Endothelial cell of umbilical vein (primary cell): ENCODE measurements around the gene ANO1. TPM values are rescaled to one million over a fixed set of nuclear protein-coding genes. Genes with fewer than 3 reads are reported as not detected.

ENCODE experiments used
- BruUV-seq: library from RNA; stranded (reverse); fragments of 400-500 nt; replicated peaks from 2 replicates; lab custom pipeline; 2021; lab: Mats Ljungman, UMichigan
- CTCF ChIA-PET: fragments of 300-600, 350-600 bp; sonication (Branson Sonifier 250); formaldehyde crosslinking; loops from one replicate; lab custom pipeline; 2021; ENCODE audit warnings: antibody characterized with exemption, inconsistent platforms; lab: Charles Lee
- POLR2A ChIA-PET: fragments of 300-600, 350-600 bp; sonication (Branson Sonifier 250); formaldehyde crosslinking; loops from one replicate; lab custom pipeline; 2021; ENCODE audit warnings: antibody characterized with exemption, inconsistent platforms; lab: Charles Lee
- DNase-seq: peaks from one replicate; pipeline ENCODE4 v3.0.0-alpha.2; 2011; ENCODE audit warnings: low read depth, low spot score
- FAIRE-seq: peaks from 2 replicates; lab custom pipeline; 2011; peaks lifted over from hg19 to GRCh38; lab: Jason Lieb, UNC
- H2AFZ ChIP-seq: 2 replicates; pipeline ENCODE4 v1.6.0; 2012; ENCODE audit warnings: low read depth, low read length, control low read depth, inconsistent platforms
- H3K27ac ChIP-seq: 2 replicates; pipeline ENCODE4 v1.5.1; 2011; ENCODE audit warnings: low read depth, mild to moderate bottlenecking, control low read depth, low read length, moderate library complexity; ENCODE audit not compliant: insufficient read depth
- H3K27me3 ChIP-seq, 2 experiments: 2 replicates each; pipeline versions ENCODE4 v1.6.0 to v1.6.1; 2011; ENCODE audit warnings: low read length in 2 of 2, mixed read lengths in 1 of 2; ENCODE audit not compliant: control insufficient read depth in 2 of 2, insufficient read depth in 2 of 2
- H3K36me3 ChIP-seq, 2 experiments: 2 replicates in 1 of 2; 3 replicates in 1 of 2; pipeline ENCODE4 v1.5.1; 2011; ENCODE audit warnings: low read length in 2 of 2, mild to moderate bottlenecking in 1 of 2, moderate library complexity in 1 of 2; ENCODE audit not compliant: control insufficient read depth in 2 of 2, insufficient read depth in 2 of 2; ENCODE audit errors: extremely low read depth in 1 of 2
- H3K4me1 ChIP-seq: 3 replicates; pipeline ENCODE4 v1.5.1; 2011; ENCODE audit warnings: mild to moderate bottlenecking, low read length; ENCODE audit not compliant: control insufficient read depth, insufficient read depth; ENCODE audit errors: extremely low read depth
- H3K4me2 ChIP-seq: 2 replicates; pipeline ENCODE4 v1.6.1; 2011; ENCODE audit warnings: low read length, control low read depth, mixed read lengths; ENCODE audit not compliant: insufficient read depth
- H3K4me3 ChIP-seq, 3 experiments: fragments of 200-600 bp in 1 of 3; sonication (generic), shearing (Covaris generic) in 1 of 3; replicated peaks in 1 of 3; 2 replicates each; pipeline ENCODE4 v1.5.1; 2011 to 2016; ENCODE audit warnings: control low read depth in 3 of 3, low read length in 3 of 3, mild to moderate bottlenecking in 2 of 3, inconsistent platforms in 1 of 3, low read depth in 1 of 3, moderate library complexity in 1 of 3; ENCODE audit not compliant: insufficient read depth in 1 of 3
- H3K79me2 ChIP-seq: 2 replicates; pipeline ENCODE4 v1.6.0; 2012; ENCODE audit warnings: low read length, inconsistent platforms; ENCODE audit not compliant: control insufficient read depth, insufficient read depth
- H3K9ac ChIP-seq: replicated peaks from 2 replicates; pipeline ENCODE3; 2011; ENCODE audit warnings: low read length, control low read depth; ENCODE audit not compliant: insufficient read depth; ENCODE audit errors: extremely low read depth
- H3K9me1 ChIP-seq: replicated peaks from 3 replicates; pipeline ENCODE4 v1.6.0; 2011; ENCODE audit warnings: mild to moderate bottlenecking, low read length; ENCODE audit not compliant: control insufficient read depth, insufficient read depth; ENCODE audit errors: extremely low read depth
- H3K9me3 ChIP-seq: replicated peaks from 2 replicates; pipeline ENCODE4 v1.5.1; 2012; ENCODE audit warnings: low read length, inconsistent platforms; ENCODE audit not compliant: control insufficient read depth, insufficient read depth
- H4K20me1 ChIP-seq: replicated peaks from 2 replicates; pipeline ENCODE3; 2011; ENCODE audit warnings: mild to moderate bottlenecking, low read length; ENCODE audit not compliant: control insufficient read depth, insufficient read depth; ENCODE audit errors: extremely low read depth
- CTCF ChIP-seq, 2 donors: IDR thresholded peaks; 1 replicate in 1 of 2; 2 replicates in 1 of 2; pipeline ENCODE4 v1.5.1; 2011; ENCODE audit warnings: low read length in 2 of 2, mild to moderate bottlenecking in 2 of 2, moderate library complexity in 2 of 2, control low read depth in 1 of 2, inconsistent platforms in 1 of 2, low read depth in 1 of 2; ENCODE audit not compliant: insufficient read depth in 1 of 2; ENCODE audit errors: extremely low read depth in 1 of 2
- EZH2 ChIP-seq: IDR thresholded peaks from 2 replicates; pipeline ENCODE4 v1.6.1; 2012; ENCODE audit warnings: borderline replicate concordance, low read depth, mild to moderate bottlenecking, moderate library complexity, low read length, inconsistent platforms; ENCODE audit not compliant: severe bottlenecking
- FOS ChIP-seq: IDR thresholded peaks from 2 replicates; pipeline ENCODE4 v1.6.1; 2011; ENCODE audit warnings: mild to moderate bottlenecking, low read length, moderate library complexity, borderline replicate concordance; ENCODE audit not compliant: insufficient read depth
- JUN ChIP-seq: IDR thresholded peaks from 2 replicates; pipeline ENCODE4 v1.6.1; 2011; ENCODE audit warnings: borderline replicate concordance, low read depth; ENCODE audit not compliant: insufficient read length, insufficient read depth
- MAX ChIP-seq: IDR thresholded peaks from 2 replicates; pipeline ENCODE4 v1.6.1; 2011; ENCODE audit not compliant: insufficient read depth, insufficient read length
- dilution Hi-C: fragments of 300-500 bp; cut with MboI; formaldehyde crosslinking; loops from one replicate; pipeline ENCODE4 v1.15.0; 2019; ENCODE audit warnings: low sequenced_read_pairs; ENCODE audit not compliant: extremely low pct_ligation_motif_present
- intact Hi-C: fragments of 100-400 bp; cut with micrococcal nuclease; formaldehyde crosslinking; loops from one replicate; pipeline ENCODE4 v1.10.0; 2022
- polyA plus RNA-seq, 4 experiments: library from polyadenylated mRNA; depleted of rRNA in 3 of 4; stranded (reverse) in 3 of 4; unstranded in 1 of 4; fragments of >200 nt; gene quantifications; 2 replicates each; pipeline versions ENCODE4 v1.2.1 to v1.2.3, GENCODE V29; 2011 to 2012; ENCODE audit warnings: missing spikeins in 1 of 4
- total RNA-seq: library from RNA; stranded (reverse); gene quantifications from 2 replicates; pipeline ENCODE4 v1.2.3, GENCODE V29; 2021

ANO1 gene
- total and polyA plus RNA-seq, 2 donors (not counting 3 experiments of a cell fraction or from before 2014, with no cell fraction given): 0.03 to 0.40 TPM

GRCh38 chr11:70065318-70066135, 12.6 kb upstream of the ANO1 start:
- no peak overlapping the region for H3K9ac ChIP-seq
- ChIA-PET CTCF (interaction anchor here (1.7 kb wide), 1 partner anchor 24 kb away, joined by 4 read pairs; no protein-coding TSS in a partner anchor), POLR2A (no interaction called here)
- H3K36me3 ChIP-seq: no peaks in the 10 kb centered on the region
- no peaks in the 10 kb centered on the region for H3K79me2 ChIP-seq
- no TSS peak for BruUV-seq
- H4K20me1 ChIP-seq: no peaks in the 10 kb centered on the region
- no peak for TF ChIP-seq EZH2
- TF ChIP-seq FOS: no peak
- no peak for TF ChIP-seq MAX
- TF ChIP-seq CTCF (IDR thresholded peaks at IDR 0.05; ENCODE audit: extremely low read depth in 1 of 2, insufficient read depth in 1 of 2, low read depth in 1 of 2, low read length in 2 of 2): no peak
- TF ChIP-seq JUN: no peak
- no peak overlapping the region for H3K4me2 ChIP-seq
- no peaks in the 10 kb centered on the region for H3K9me3 ChIP-seq
- no peaks in the 10 kb centered on the region for H3K9me1 ChIP-seq
- no peak overlapping the region for H2AFZ ChIP-seq
- dilution Hi-C loops (no loop called here), intact Hi-C loops (no loop called here)
- no peak for DNase-seq
- peaks cover 6 to 8% of the 10 kb centered on the region in 2 experiments for H3K27me3 ChIP-seq
- no peaks in the 10 kb centered on the region for H3K4me1 ChIP-seq
- no peak overlapping the region for H3K4me3 ChIP-seq
- no peak for FAIRE-seq
- no peak overlapping the region for H3K27ac ChIP-seq
